DOHH2 (cell line): Measurements from ENCODE around the gene BLTP1.

Experiments
- H3F3A ChIP-seq: fragments of 200-600 bp; sonication (generic), shearing (Covaris generic); 2 replicates; pipeline ENCODE4 v1.6.0; 2016; ENCODE audit warnings: antibody characterized with exemption, mild to moderate bottlenecking; ENCODE audit not compliant: control insufficient read depth, insufficient read depth
- H3K27ac ChIP-seq: fragments of 200-600 bp; sonication (generic); 2 replicates; pipeline ENCODE4 v1.5.1; 2014; ENCODE audit warnings: low read depth, mild to moderate bottlenecking, low read length, moderate library complexity
- H3K27me3 ChIP-seq: fragments of 200-600 bp; sonication (generic); 2 replicates; pipeline ENCODE4 v1.6.1; 2014; ENCODE audit warnings: mild to moderate bottlenecking, low read length, mixed read lengths; ENCODE audit not compliant: control insufficient read depth
- H3K36me3 ChIP-seq: fragments of 200-600 bp; sonication (generic); 2 replicates; pipeline ENCODE4 v1.6.1; 2014; ENCODE audit warnings: mild to moderate bottlenecking, low read length, moderate library complexity, mixed read lengths; ENCODE audit not compliant: control insufficient read depth
- H3K4me1 ChIP-seq: fragments of 200-600 bp; sonication (generic); 2 replicates; pipeline ENCODE4 v1.6.1; 2014; ENCODE audit warnings: mild to moderate bottlenecking, low read length, mixed read lengths; ENCODE audit not compliant: control insufficient read depth
- H3K4me2 ChIP-seq: fragments of 200-600 bp; sonication (generic); 2 replicates; pipeline ENCODE4 v1.6.0; 2014; ENCODE audit warnings: mild to moderate bottlenecking, low read length, moderate library complexity
- H3K4me3 ChIP-seq: fragments of 200-600 bp; sonication (generic); 2 replicates; pipeline ENCODE4 v1.5.1; 2014; ENCODE audit warnings: mild to moderate bottlenecking, low read length, mixed read lengths
- H3K79me2 ChIP-seq: fragments of 200-600 bp; sonication (generic); 2 replicates; pipeline ENCODE4 v1.6.1; 2014; ENCODE audit warnings: mild to moderate bottlenecking, low read length, mixed read lengths; ENCODE audit not compliant: control insufficient read depth
- H3K9me2 ChIP-seq: fragments of 200-600 bp; sonication (generic); replicated peaks from 2 replicates; pipeline ENCODE4 v1.6.1; 2014; ENCODE audit warnings: mild to moderate bottlenecking, low read length, mixed read lengths; ENCODE audit not compliant: control insufficient read depth
- H3K9me3 ChIP-seq: fragments of 200-600 bp; sonication (generic); 2 replicates; pipeline ENCODE4 v1.6.1; 2014; ENCODE audit warnings: antibody characterized with exemption, low read length, mixed read lengths; ENCODE audit not compliant: control insufficient read depth, insufficient read depth
- H4K20me1 ChIP-seq: fragments of 200-600 bp; sonication (generic); 2 replicates; pipeline ENCODE4 v1.6.0; 2014; ENCODE audit warnings: low read depth, mild to moderate bottlenecking, antibody characterized with exemption, low read length, moderate library complexity; ENCODE audit not compliant: control insufficient read depth, insufficient read depth
- CTCF ChIP-seq: fragments of 200-600 bp; sonication (generic); IDR thresholded peaks from one replicate; pipeline ENCODE4 v1.5.1; 2014; ENCODE audit warnings: antibody characterized with exemption, mild to moderate bottlenecking, low read depth, low read length; ENCODE audit not compliant: poor library complexity, severe bottlenecking
- EZH2phosphoT487 ChIP-seq: fragments of 200-600 bp; sonication (generic); IDR thresholded peaks from 2 replicates; pipeline ENCODE4 v1.6.1; 2017; ENCODE audit warnings: borderline replicate concordance, mild to moderate bottlenecking, antibody characterized with exemption, low read length, moderate library complexity, mixed read lengths

The BLTP1 gene

GRCh38 chr4:122122083-122122482 is 30.0 kb upstream of the BLTP1 start:
- Histone ChIP-seq H3K27ac (no peak overlapping the region), H3K79me2 (no peaks in the 10 kb centered on the region), H3F3A (no peaks in the 10 kb centered on the region), H3K4me3 (no peak overlapping the region), H3K4me2 (no peak overlapping the region), H3K27me3 (no peaks in the 10 kb centered on the region), H4K20me1 (no peaks in the 10 kb centered on the region), H3K4me1 (no peaks in the 10 kb centered on the region), H3K9me3 (no peaks in the 10 kb centered on the region), H3K36me3 (no peaks in the 10 kb centered on the region), H3K9me2 (no peaks in the 10 kb centered on the region)
- TF ChIP-seq EZH2phosphoT487, result no peak
- no peak for TF ChIP-seq CTCF

GRCh38 chr4:122129061-122129460 is 23.1 kb upstream of the BLTP1 start:
- no peaks in the 10 kb centered on the region for H4K20me1 ChIP-seq
- H3K36me3 ChIP-seq, result no peaks in the 10 kb centered on the region
- H3K79me2 ChIP-seq, result no peaks in the 10 kb centered on the region
- H3K27me3 ChIP-seq, result 0 out of 2 replicates have a peak, but pooled peaks cover under 1% of the 10 kb centered on the region
- no peak overlapping the region for H3K27ac ChIP-seq
- H3K4me3 ChIP-seq, result no peak overlapping the region
- no peaks in the 10 kb centered on the region for H3K4me1 ChIP-seq
- no peaks in the 10 kb centered on the region for H3K9me2 ChIP-seq
- no peaks in the 10 kb centered on the region for H3K9me3 ChIP-seq
- H3K4me2 ChIP-seq, result no peak overlapping the region
- H3F3A ChIP-seq, result no peaks in the 10 kb centered on the region
- TF ChIP-seq CTCF (no peak), EZH2phosphoT487 (no peak)

- Histone ChIP-seq H3F3A (no peaks in the 10 kb centered on the region), H3K4me1 (no peaks in the 10 kb centered on the region), H3K79me2 (no peaks in the 10 kb centered on the region), H3K4me3 (no peak overlapping the region), H3K27me3 (0 out of 2 replicates have a peak, but pooled peaks cover 2% of the 10 kb centered on the region), H3K9me2 (no peaks in the 10 kb centered on the region), H4K20me1 (no peaks in the 10 kb centered on the region), H3K27ac (no peak overlapping the region), H3K36me3 (no peaks in the 10 kb centered on the region), H3K4me2 (no peak overlapping the region), H3K9me3 (no peaks in the 10 kb centered on the region)
- TF ChIP-seq EZH2phosphoT487, result no peak
These were observed 20.5 kb upstream of the BLTP1 start for GRCh38 chr4:122131562-122132157.

DNA sequence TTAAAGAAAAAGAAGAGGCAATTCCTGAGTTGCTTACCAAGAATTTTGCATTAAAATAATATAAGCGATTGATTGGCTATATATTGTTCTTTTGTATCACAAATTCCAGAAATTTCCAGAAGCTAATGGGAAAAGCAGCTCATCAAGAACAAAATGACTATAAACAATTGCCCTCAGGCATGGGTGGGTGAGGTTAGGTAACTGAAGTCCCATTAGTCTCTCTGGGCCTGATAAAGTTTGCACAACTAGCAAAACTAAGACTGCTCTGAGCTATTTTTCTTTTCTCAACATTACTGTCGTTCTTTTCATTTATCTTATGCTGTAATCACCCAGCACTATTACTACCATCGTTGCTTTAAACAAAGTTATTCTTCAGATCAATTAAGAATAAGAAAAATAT is 19.2 kb upstream of the BLTP1 start:
- H4K20me1 ChIP-seq, result no peaks in the 10 kb centered on the region
- no peaks in the 10 kb centered on the region for H3K79me2 ChIP-seq
- TF ChIP-seq CTCF, result no peak
- TF ChIP-seq EZH2phosphoT487, result no peak
- no peaks in the 10 kb centered on the region for H3F3A ChIP-seq
- H3K9me3 ChIP-seq, result no peaks in the 10 kb centered on the region
- no peaks in the 10 kb centered on the region for H3K36me3 ChIP-seq
- no peaks in the 10 kb centered on the region for H3K9me2 ChIP-seq
- 0 out of 2 replicates have a peak, but pooled peaks cover 2% of the 10 kb centered on the region for H3K27me3 ChIP-seq
- no peak overlapping the region for H3K27ac ChIP-seq
- no peak overlapping the region for H3K4me2 ChIP-seq
- no peak overlapping the region for H3K4me3 ChIP-seq
- no peaks in the 10 kb centered on the region for H3K4me1 ChIP-seq
